ENCODE data around the gene TRAPPC4. TPM values are rescaled to one million over a fixed set of nuclear protein-coding genes. Genes with fewer than 3 reads are reported as not detected.

Gene TRAPPC4
- total and polyA plus RNA-seq, 3 donors from 2014 or later, result 81.4 to 116 (median 108) TPM

- H3K4me1 ChIP-seq, result peaks cover 15% of the 10 kb centered on the region
- intact Hi-C loops (cut with DNase I; ENCODE audit: low total_unique reads), result no loop called here
- H3K27ac ChIP-seq, result no peak overlapping the region
- no peak overlapping the region for H3K4me3 ChIP-seq
- TF ChIP-seq, protein P1, sequence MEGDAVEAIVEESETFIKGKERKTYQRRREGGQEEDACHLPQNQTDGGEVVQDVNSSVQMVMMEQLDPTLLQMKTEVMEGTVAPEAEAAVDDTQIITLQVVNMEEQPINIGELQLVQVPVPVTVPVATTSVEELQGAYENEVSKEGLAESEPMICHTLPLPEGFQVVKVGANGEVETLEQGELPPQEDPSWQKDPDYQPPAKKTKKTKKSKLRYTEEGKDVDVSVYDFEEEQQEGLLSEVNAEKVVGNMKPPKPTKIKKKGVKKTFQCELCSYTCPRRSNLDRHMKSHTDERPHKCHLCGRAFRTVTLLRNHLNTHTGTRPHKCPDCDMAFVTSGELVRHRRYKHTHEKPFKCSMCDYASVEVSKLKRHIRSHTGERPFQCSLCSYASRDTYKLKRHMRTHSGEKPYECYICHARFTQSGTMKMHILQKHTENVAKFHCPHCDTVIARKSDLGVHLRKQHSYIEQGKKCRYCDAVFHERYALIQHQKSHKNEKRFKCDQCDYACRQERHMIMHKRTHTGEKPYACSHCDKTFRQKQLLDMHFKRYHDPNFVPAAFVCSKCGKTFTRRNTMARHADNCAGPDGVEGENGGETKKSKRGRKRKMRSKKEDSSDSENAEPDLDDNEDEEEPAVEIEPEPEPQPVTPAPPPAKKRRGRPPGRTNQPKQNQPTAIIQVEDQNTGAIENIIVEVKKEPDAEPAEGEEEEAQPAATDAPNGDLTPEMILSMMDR (IDR thresholded peaks at IDR 0.05), result no peak
- TF ChIP-seq POLR2A (IDR thresholded peaks at IDR 0.05), result no peak
- H3K9me3 ChIP-seq, result no peaks in the 10 kb centered on the region
- 94 to 95% methylated on average over 5 of the region's 5 CpGs for WGBS, 2 donors
- H3K27me3 ChIP-seq, result no peaks in the 10 kb centered on the region
- DNase-seq, result no peak
- no peaks in the 10 kb centered on the region for H3K36me3 ChIP-seq (ENCODE audit: low read depth, missing control alignments)
Measured at GRCh38 chr11:119021631-119022030, 3.1 kb downstream of the TRAPPC4 start.

DNA sequence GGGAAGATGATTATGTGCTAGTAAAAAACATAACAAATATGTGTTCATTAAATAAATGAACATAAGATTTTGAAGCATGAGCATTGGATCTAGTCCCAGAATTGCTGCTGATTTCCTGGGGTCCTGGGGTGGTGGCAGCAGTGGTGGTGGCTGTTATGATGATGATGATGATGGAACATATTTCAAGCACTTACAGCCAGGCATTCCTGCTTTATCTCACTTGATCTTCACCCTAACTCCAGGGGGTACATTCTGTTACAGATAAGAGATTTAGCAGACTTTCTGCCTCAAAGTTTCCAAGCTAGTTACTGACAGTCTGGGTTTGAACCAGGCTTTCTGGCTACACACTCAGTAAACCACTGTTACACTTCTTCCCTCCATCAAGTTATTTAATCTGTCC is 5.2 kb downstream of the TRAPPC4 start:
- no peaks in the 10 kb centered on the region for H3K27me3 ChIP-seq
- no peaks in the 10 kb centered on the region for H3K9me3 ChIP-seq
- no peak overlapping the region for H3K4me3 ChIP-seq
- DNase-seq, result no peak
- H3K27ac ChIP-seq, result no peak overlapping the region
- TF ChIP-seq, protein P1 (IDR thresholded peaks at IDR 0.05), result no peak
- TF ChIP-seq POLR2A (IDR thresholded peaks at IDR 0.05), result no peak
- no peaks in the 10 kb centered on the region for H3K36me3 ChIP-seq (ENCODE audit: low read depth, missing control alignments)
- peaks cover 16% of the 10 kb centered on the region for H3K4me1 ChIP-seq
- intact Hi-C loops (cut with DNase I; ENCODE audit: low total_unique reads), result no loop called here

GRCh38 chr11:119024430-119025098 is 6.0 kb downstream of the TRAPPC4 start:
- Histone ChIP-seq H3K4me3 (no peak overlapping the region), H3K36me3 (ENCODE audit: low read depth, missing control alignments) (no peaks in the 10 kb centered on the region), H3K4me1 (peaks cover 19% of the 10 kb centered on the region), H3K9me3 (no peaks in the 10 kb centered on the region), H3K27me3 (no peaks in the 10 kb centered on the region), H3K27ac (no peak overlapping the region)
- intact Hi-C loops (cut with DNase I; ENCODE audit: low total_unique reads), result no loop called here
- TF ChIP-seq, protein P1 (IDR thresholded peaks at IDR 0.05), result no peak
- no peak for TF ChIP-seq POLR2A (IDR thresholded peaks at IDR 0.05)
- WGBS, 2 donors, result 65 to 87% methylated on average over 13 to 15 of the region's 15 CpGs
- no peak for DNase-seq

DNA sequence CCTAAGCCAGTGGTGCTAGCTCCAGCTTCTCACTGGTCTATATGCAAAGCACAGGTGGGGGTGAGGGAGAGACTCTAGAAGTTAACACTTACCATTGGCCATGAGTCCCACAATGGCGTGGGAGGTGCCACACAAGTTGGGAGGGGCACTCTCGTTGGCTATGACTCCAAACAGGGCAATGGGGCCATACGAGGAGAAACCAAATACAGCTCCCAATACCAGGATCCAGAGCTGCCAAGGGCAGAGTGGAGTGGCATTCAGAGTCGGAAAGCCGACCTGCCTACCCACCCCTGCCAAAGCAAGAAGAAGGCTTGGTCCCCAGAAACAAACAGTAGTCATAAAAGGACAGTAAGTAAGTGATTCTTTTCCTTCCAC is 6.5 kb downstream of the TRAPPC4 start:
- Histone ChIP-seq H3K27ac (no peak overlapping the region), H3K4me3 (no peak overlapping the region), H3K36me3 (ENCODE audit: low read depth, missing control alignments) (no peaks in the 10 kb centered on the region), H3K4me1 (peaks cover 18% of the 10 kb centered on the region), H3K27me3 (no peaks in the 10 kb centered on the region), H3K9me3 (no peaks in the 10 kb centered on the region)
- no peak for DNase-seq
- intact Hi-C loops (cut with DNase I; ENCODE audit: low total_unique reads), result no loop called here
- TF ChIP-seq, protein P1 (IDR thresholded peaks at IDR 0.05), result no peak
- no peak for TF ChIP-seq POLR2A (IDR thresholded peaks at IDR 0.05)
- 74 to 96% methylated on average over 3 to 5 of the region's 5 CpGs for WGBS, 2 donors

- H3K4me3 ChIP-seq, result no peak overlapping the region
- TF ChIP-seq, protein P1 (IDR thresholded peaks at IDR 0.05), result no peak
- no peak for TF ChIP-seq POLR2A (IDR thresholded peaks at IDR 0.05)
- H3K4me1 ChIP-seq, result peaks cover 15% of the 10 kb centered on the region
- H3K27me3 ChIP-seq, result no peaks in the 10 kb centered on the region
- H3K36me3 ChIP-seq (ENCODE audit: low read depth, missing control alignments), result no peaks in the 10 kb centered on the region
- intact Hi-C loops (cut with DNase I; ENCODE audit: low total_unique reads), result no loop called here
- WGBS, 2 donors, result 88 to 92% methylated on average over 5 of the region's 5 CpGs
- no peaks in the 10 kb centered on the region for H3K9me3 ChIP-seq
- H3K27ac ChIP-seq, result no peak overlapping the region
- DNase-seq, result no peak
Measured at GRCh38 chr11:119025541-119025940, 7.0 kb downstream of the TRAPPC4 start.

Data from testis (tissue), 3 donors.